ENCODE data around the gene NPW. TPM values are rescaled to one million over a fixed set of nuclear protein-coding genes. Genes with fewer than 3 reads are reported as not detected.

NPW gene
- total and polyA plus RNA-seq, 8 donors = 0.94 to 5.4 (median 2.7) TPM

GRCh38 chr16:1992704-1993317 is 26.8 kb upstream of the NPW start:
- Histone ChIP-seq H3K27me3 (peaks cover 29 to 41% of the 10 kb centered on the region in 2 donors), H3K4me1 (peaks cover 17 to 37% of the 10 kb centered on the region in 2 donors), H3K9me3 (peaks cover 0 to 5% of the 10 kb centered on the region in 2 donors), H3K27ac (no peak overlapping the region), H3K36me3 (peaks cover 0 to 10% of the 10 kb centered on the region in 2 donors), H3K4me3 (peak overlapping the region in 1 of 2 donors; percentile 46)
- no peak for ATAC-seq
- DNase-seq = no peak
- no peak for TF ChIP-seq CTCF (IDR thresholded peaks at IDR 0.05)
- intact Hi-C loops (cut with DNase I) = no loop called here

GRCh38 chr16:1993731-1994131 is 25.9 kb upstream of the NPW start:
- ATAC-seq (no peak), DNase-seq (no peak)
- intact Hi-C loops (cut with DNase I) = no loop called here
- peaks cover 24 to 32% of the 10 kb centered on the region in 2 donors for H3K27me3 ChIP-seq
- H3K9me3 ChIP-seq = peaks cover 0 to 5% of the 10 kb centered on the region in 2 donors
- H3K27ac ChIP-seq = no peak overlapping the region
- H3K4me3 ChIP-seq = no peak overlapping the region
- peaks cover 0 to 19% of the 10 kb centered on the region in 2 donors for H3K36me3 ChIP-seq
- no peak for TF ChIP-seq CTCF (IDR thresholded peaks at IDR 0.05)
- H3K4me1 ChIP-seq = peaks cover 17 to 37% of the 10 kb centered on the region in 2 donors

GRCh38 chr16:1997494-1998359 is 21.9 kb upstream of the NPW start:
- ATAC-seq = no peak
- DNase-seq = no peak
- Histone ChIP-seq H3K27ac (no peak overlapping the region), H3K4me1 (peaks cover 0 to 5% of the 10 kb centered on the region in 2 donors), H3K4me3 (no peak overlapping the region), H3K36me3 (peaks cover 0 to 59% of the 10 kb centered on the region in 2 donors), H3K27me3 (no peaks in the 10 kb centered on the region), H3K9me3 (no peaks in the 10 kb centered on the region)
- TF ChIP-seq CTCF (IDR thresholded peaks at IDR 0.05) = no peak
- intact Hi-C loops (cut with DNase I) = no loop called here

GRCh38 chr16:1998360-1998835 is 21.2 kb upstream of the NPW start:
- no peak for DNase-seq
- intact Hi-C loops (cut with DNase I) = no loop called here
- ATAC-seq = no peak
- no peak for TF ChIP-seq CTCF (IDR thresholded peaks at IDR 0.05)
- Histone ChIP-seq H3K27me3 (no peaks in the 10 kb centered on the region), H3K4me3 (no peak overlapping the region), H3K4me1 (peaks cover 0 to 2% of the 10 kb centered on the region in 2 donors), H3K36me3 (peaks cover 0 to 65% of the 10 kb centered on the region in 2 donors), H3K27ac (no peak overlapping the region), H3K9me3 (no peaks in the 10 kb centered on the region)

Data from left lung (tissue), 10 donors.